CD4-positive, CD25-positive, alpha-beta regulatory T cell (primary cell): ENCODE measurements around the gene GSDME. TPM values are rescaled to one million over a fixed set of nuclear protein-coding genes. Genes with fewer than 3 reads are reported as not detected.

ENCODE experiments used
- ATAC-seq, 2 donors: fragments of 150-1000 bp; cut with Tn5 transposase; one replicate each; pipeline ENCODE4 v1.10.0; 2021; ENCODE audit warnings: low read depth in 2 of 2, moderate number of reproducible peaks in 2 of 2, moderate library complexity in 1 of 2
- DNase-seq, 3 donors: peaks; one replicate each; pipeline versions ENCODE4 v3.0.0 to v3.0.0-alpha.2; 2012 to 2022; ENCODE audit warnings: mixed read lengths in 1 of 3
- H3K27ac ChIP-seq: one replicate; pipeline ENCODE4 v1.7.0; 2013; ENCODE audit warnings: mild to moderate bottlenecking, low read length; ENCODE audit not compliant: insufficient read depth, poor library complexity, severe bottlenecking
- H3K27me3 ChIP-seq: one replicate; pipeline ENCODE4 v1.7.0; 2013; ENCODE audit warnings: low read length; ENCODE audit not compliant: control insufficient read depth, insufficient read depth
- H3K36me3 ChIP-seq: one replicate; pipeline ENCODE4 v1.7.0; 2013; ENCODE audit warnings: mild to moderate bottlenecking, low read length, moderate library complexity; ENCODE audit not compliant: control insufficient read depth, insufficient read depth
- H3K4me1 ChIP-seq: 2 replicates; pipeline ENCODE4 v1.7.0; 2013; ENCODE audit warnings: mild to moderate bottlenecking, low read length; ENCODE audit not compliant: insufficient read depth, control insufficient read depth, poor library complexity, severe bottlenecking
- H3K4me3 ChIP-seq: one replicate; pipeline ENCODE4 v1.7.0; 2013; ENCODE audit warnings: low read depth, mild to moderate bottlenecking, low read length, moderate library complexity
- H3K9me3 ChIP-seq, 2 experiments: 1 replicate in 1 of 2; 2 replicates in 1 of 2; pipeline ENCODE4 v1.7.0; 2013; ENCODE audit warnings: low read length in 2 of 2, mild to moderate bottlenecking in 1 of 2, moderate library complexity in 1 of 2; ENCODE audit not compliant: control insufficient read depth in 2 of 2
- H3K27ac Mint-ChIP-seq, 3 donors: one replicate each; pipeline ENCODE4 v1.8.0; 2020 to 2022; ENCODE audit warnings: mild to moderate bottlenecking in 3 of 3, mixed read lengths in 3 of 3, moderate library complexity in 2 of 3
- H3K27me3 Mint-ChIP-seq: one replicate; pipeline ENCODE4 v1.8.0; 2022; ENCODE audit warnings: mild to moderate bottlenecking, mixed read lengths
- H3K36me3 Mint-ChIP-seq: one replicate; pipeline ENCODE4 v1.8.0; 2020; ENCODE audit warnings: mixed read lengths
- H3K4me1 Mint-ChIP-seq, 4 donors: one replicate each; pipeline ENCODE4 v1.8.0; 2020 to 2022; ENCODE audit warnings: mixed read lengths in 4 of 4, mild to moderate bottlenecking in 1 of 4
- H3K4me3 Mint-ChIP-seq, 4 donors: one replicate each; pipeline ENCODE4 v1.8.0; 2020 to 2022; ENCODE audit warnings: mild to moderate bottlenecking in 4 of 4, mixed read lengths in 4 of 4, moderate library complexity in 3 of 4
- H3K9me3 Mint-ChIP-seq, 7 donors: one replicate each; pipeline ENCODE4 v1.8.0; 2020 to 2022; ENCODE audit warnings: mixed read lengths in 7 of 7, mild to moderate bottlenecking in 3 of 7, moderate library complexity in 2 of 7
- polyA plus RNA-seq, 4 donors: library from polyadenylated mRNA; unstranded; fragments of 300-500 nt; fragmentation: Illumina TruSeq; gene quantifications; one replicate each; pipeline ENCODE4 v1.2.3, GENCODE V29; 2021
- total RNA-seq: library from RNA; stranded (reverse); gene quantifications from one replicate; pipeline ENCODE4 v1.2.3, GENCODE V29; 2022

Gene GSDME
- total and polyA plus RNA-seq, 5 donors from 2014 or later: 0.15 to 0.55 (median 0.38) TPM; not detected in 2

DNA sequence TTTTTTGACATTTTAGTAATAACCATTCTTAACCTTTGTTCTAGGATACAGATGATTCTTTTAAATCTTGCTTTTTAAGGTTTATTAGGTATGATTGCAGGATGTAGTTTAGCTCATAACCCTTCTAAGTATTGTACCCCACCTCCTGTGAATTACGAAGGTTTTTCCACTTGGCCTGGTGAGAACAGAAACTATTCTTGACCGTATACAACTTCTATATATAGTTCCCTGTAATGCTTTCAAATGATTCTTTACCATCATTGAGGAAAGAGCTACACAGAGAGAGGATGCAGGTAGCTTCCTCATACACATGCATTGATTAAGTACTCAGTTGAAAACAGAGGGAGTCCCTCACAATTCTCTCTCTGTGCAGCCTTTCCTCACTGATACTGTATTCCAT, 97.8 kb downstream of the GSDME start:
- DNase-seq: no peak
- no peak overlapping the region for H3K27ac Mint-ChIP-seq
- H3K36me3 Mint-ChIP-seq: peaks cover 6% of the 10 kb centered on the region
- peaks cover 0 to 2% (median 0%) of the 10 kb centered on the region in 7 donors for H3K9me3 Mint-ChIP-seq
- no peak for ATAC-seq
- Histone ChIP-seq H3K27me3 (no peaks in the 10 kb centered on the region), H3K27ac (no peak overlapping the region), H3K4me3 (no peak overlapping the region), H3K36me3 (no peaks in the 10 kb centered on the region), H3K9me3 (no peaks in the 10 kb centered on the region), H3K4me1 (no peaks in the 10 kb centered on the region)
- no peaks in the 10 kb centered on the region for H3K27me3 Mint-ChIP-seq
- no peak overlapping the region for H3K4me3 Mint-ChIP-seq
- peaks cover 0 to 7% (median 2%) of the 10 kb centered on the region in 4 donors for H3K4me1 Mint-ChIP-seq

DNA sequence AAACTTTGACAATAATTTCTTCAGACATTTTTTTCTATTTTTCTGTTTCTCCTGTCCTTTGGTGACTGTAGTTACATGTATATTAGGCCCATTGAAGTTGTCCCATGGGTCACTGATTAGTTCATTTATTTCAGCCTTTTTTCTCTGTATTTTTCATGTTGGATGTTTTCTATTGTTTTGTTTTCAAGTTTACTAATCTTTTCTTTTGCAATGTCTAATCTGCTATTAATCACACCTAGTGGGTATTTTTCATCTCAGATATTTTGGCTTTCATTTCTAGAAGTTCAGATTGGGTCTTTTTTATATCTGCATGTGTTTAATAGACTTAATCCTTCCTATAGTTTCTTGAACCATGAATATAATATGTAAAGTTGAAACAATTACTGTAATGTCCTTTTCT, 99.3 kb downstream of the GSDME start:
- no peak for ATAC-seq
- H3K27me3 Mint-ChIP-seq: no peaks in the 10 kb centered on the region
- Histone ChIP-seq H3K4me1 (no peaks in the 10 kb centered on the region), H3K9me3 (no peaks in the 10 kb centered on the region), H3K36me3 (no peaks in the 10 kb centered on the region), H3K4me3 (no peak overlapping the region), H3K27me3 (no peaks in the 10 kb centered on the region), H3K27ac (no peak overlapping the region)
- H3K27ac Mint-ChIP-seq: no peak overlapping the region
- peaks cover 6% of the 10 kb centered on the region for H3K36me3 Mint-ChIP-seq
- H3K4me1 Mint-ChIP-seq: peaks cover 0 to 11% (median 5%) of the 10 kb centered on the region in 4 donors
- H3K9me3 Mint-ChIP-seq: peaks cover 0 to 2% (median 0%) of the 10 kb centered on the region in 7 donors
- H3K4me3 Mint-ChIP-seq: no peak overlapping the region
- no peak for DNase-seq

DNA sequence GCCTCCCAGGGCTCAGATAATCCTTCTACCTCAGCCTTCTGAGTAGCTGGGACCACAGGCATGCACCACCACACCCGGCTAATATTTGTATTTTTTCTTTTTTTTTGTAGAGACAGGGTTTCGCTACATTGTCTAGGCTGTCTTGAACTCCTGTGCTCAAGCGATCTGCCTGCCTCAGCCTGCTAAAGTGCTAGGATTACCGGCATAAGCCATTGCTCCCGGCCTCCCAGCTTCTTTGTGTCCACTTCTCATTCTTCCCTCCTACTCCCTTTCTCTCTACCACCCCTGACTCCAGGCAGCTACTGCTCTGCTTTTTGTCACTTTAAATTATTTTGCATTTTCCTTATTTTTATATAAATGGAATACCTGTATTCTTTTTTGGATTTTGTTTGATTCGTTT, 100.7 kb downstream of the GSDME start:
- Histone ChIP-seq H3K4me3 (no peak overlapping the region), H3K27ac (no peak overlapping the region), H3K36me3 (no peaks in the 10 kb centered on the region), H3K9me3 (no peaks in the 10 kb centered on the region), H3K27me3 (no peaks in the 10 kb centered on the region), H3K4me1 (no peaks in the 10 kb centered on the region)
- Mint-ChIP-seq H3K4me1 (peaks cover 0 to 16% (median 8%) of the 10 kb centered on the region in 4 donors), H3K9me3 (peaks cover 0 to 2% (median 0%) of the 10 kb centered on the region in 7 donors), H3K36me3 (peaks cover 6% of the 10 kb centered on the region), H3K27me3 (no peaks in the 10 kb centered on the region), H3K4me3 (no peak overlapping the region), H3K27ac (no peak overlapping the region)
- DNase-seq (no peak), ATAC-seq (no peak)

DNA sequence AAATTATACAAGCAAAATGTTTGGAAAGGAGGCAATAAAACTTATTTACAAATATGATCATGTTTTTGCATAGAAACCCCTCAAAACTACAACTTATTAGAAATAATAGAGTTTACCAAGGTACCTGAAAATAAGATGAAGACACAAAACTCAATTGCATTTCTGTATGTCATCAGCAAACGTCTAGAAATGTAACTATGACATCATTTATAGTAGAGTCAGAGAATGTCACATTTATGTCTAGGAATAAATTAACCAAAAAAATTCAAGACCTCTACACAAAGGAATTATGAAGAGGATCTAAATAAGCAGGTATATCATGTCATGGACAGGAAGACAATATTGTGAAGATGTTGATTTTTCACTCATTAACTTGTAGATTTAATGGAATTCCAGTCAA, 103.0 kb downstream of the GSDME start:
- peaks cover 0 to 12% (median 11%) of the 10 kb centered on the region in 4 donors for H3K4me1 Mint-ChIP-seq
- ATAC-seq (no peak), DNase-seq (no peak)
- Histone ChIP-seq H3K27me3 (no peaks in the 10 kb centered on the region), H3K27ac (no peak overlapping the region), H3K9me3 (no peaks in the 10 kb centered on the region), H3K36me3 (no peaks in the 10 kb centered on the region), H3K4me3 (no peak overlapping the region), H3K4me1 (no peaks in the 10 kb centered on the region)
- H3K4me3 Mint-ChIP-seq: no peak overlapping the region
- H3K36me3 Mint-ChIP-seq: peaks cover 3% of the 10 kb centered on the region
- H3K9me3 Mint-ChIP-seq: peaks cover 0 to 1% (median 0%) of the 10 kb centered on the region in 7 donors
- H3K27me3 Mint-ChIP-seq: no peaks in the 10 kb centered on the region
- peak overlapping the region in 1 of 3 donors; percentile 39 for H3K27ac Mint-ChIP-seq

DNA sequence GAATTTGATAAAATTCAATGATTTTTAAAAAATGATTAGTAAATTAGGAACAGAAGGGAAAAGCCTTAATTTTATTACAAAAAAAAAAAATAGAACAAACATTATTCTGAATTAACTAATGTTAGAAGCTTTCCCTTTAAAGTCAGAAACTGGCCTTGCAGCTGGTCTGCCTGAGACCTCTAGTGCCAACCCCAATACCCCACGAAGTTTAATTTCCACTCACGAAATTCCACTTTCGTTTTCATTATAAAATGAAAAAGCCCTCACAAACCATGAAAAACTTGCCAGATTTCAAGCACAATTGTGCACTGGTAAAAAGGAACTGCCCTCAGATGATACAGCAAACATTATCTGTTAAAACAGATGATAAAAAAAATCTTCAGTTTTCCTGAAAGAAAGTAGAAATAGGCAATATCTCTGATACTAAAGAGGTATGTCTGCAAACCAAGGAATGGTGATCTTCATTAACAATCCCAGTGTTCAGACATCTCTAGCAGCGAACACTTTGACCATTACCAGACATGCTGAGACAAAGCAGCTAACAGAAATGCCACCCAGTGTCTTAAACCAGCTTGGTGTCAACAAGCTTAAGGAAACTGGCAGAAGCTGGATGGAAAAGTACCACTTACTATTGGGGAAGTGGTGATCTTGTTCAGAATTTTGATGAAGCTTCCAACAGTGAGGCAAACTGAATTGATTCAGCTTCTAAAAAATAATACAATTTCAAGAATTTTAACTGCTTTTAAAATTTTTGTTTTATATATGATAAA, 103.8 kb downstream of the GSDME start:
- DNase-seq: no peak
- Histone ChIP-seq H3K4me3 (peak overlapping the region; percentile 37), H3K27me3 (no peaks in the 10 kb centered on the region), H3K4me1 (no peaks in the 10 kb centered on the region), H3K27ac (no peak overlapping the region), H3K9me3 (no peaks in the 10 kb centered on the region), H3K36me3 (no peaks in the 10 kb centered on the region)
- no peak overlapping the region for H3K27ac Mint-ChIP-seq
- H3K4me1 Mint-ChIP-seq: peaks cover 0 to 11% (median 9%) of the 10 kb centered on the region in 4 donors
- no peaks in the 10 kb centered on the region for H3K9me3 Mint-ChIP-seq
- peaks cover 3% of the 10 kb centered on the region for H3K36me3 Mint-ChIP-seq
- peak overlapping the region in 3 of 4 donors; percentile 17 to 42 (median 33) for H3K4me3 Mint-ChIP-seq
- H3K27me3 Mint-ChIP-seq: no peaks in the 10 kb centered on the region
- no peak for ATAC-seq

DNA sequence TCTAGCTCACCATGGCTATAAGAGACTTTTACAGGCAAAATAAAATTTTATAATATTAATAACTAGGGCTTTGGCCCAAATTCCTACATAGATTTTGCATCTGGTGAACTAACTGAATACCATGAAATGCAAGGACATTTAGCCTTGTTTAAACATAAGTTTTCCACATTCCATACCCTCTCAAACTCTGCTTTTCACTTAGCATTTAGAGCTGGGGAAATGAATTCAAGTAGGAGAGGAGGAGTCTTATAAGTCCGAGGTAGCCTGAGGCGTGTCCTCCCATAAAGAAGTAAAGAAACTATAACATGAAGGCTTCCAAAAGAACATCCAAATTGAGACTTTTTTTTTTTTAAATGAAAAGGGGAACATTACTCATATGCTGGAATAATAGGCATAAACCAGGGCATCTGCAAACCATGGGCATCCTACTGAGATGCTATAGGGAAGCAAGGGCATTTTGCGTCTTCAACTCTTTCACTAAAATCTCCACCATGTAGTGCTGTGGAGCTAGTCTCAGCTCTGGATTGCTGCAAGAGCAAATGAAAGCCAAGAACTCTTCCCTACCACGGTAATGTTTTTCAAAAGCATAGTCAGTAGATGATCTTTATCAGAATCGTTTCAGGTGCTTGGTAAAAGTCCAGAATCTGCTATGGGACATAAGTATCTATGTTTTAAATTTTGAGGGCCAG, 104.9 kb downstream of the GSDME start:
- Histone ChIP-seq H3K9me3 (no peaks in the 10 kb centered on the region), H3K4me1 (no peaks in the 10 kb centered on the region), H3K36me3 (no peaks in the 10 kb centered on the region), H3K27me3 (no peaks in the 10 kb centered on the region), H3K4me3 (no peak overlapping the region), H3K27ac (no peak overlapping the region)
- Mint-ChIP-seq H3K27ac (peak overlapping the region in 1 of 3 donors; percentile 38), H3K27me3 (no peaks in the 10 kb centered on the region), H3K9me3 (no peaks in the 10 kb centered on the region), H3K4me3 (peak overlapping the region in 1 of 4 donors; percentile 8), H3K4me1 (peaks cover 0 to 11% (median 9%) of the 10 kb centered on the region in 4 donors), H3K36me3 (peaks cover 5% of the 10 kb centered on the region)
- no peak for DNase-seq
- ATAC-seq: no peak
